Naive thymus-derived CD4-positive, alpha-beta T cell (primary cell): ENCODE measurements around the gene SECISBP2. TPM values are rescaled to one million over a fixed set of nuclear protein-coding genes. Genes with fewer than 3 reads are reported as not detected.

Source experiments
- ATAC-seq: fragments of 150-1000 bp; cut with Tn5 transposase; 2 replicates; pipeline ENCODE4 v1.10.0; 2021; ENCODE audit warnings: mild to moderate bottlenecking, moderate library complexity
- CTCF ChIA-PET: fragments of 350-600 bp; sonication (Branson Sonifier 250); formaldehyde crosslinking; loops from one replicate; lab custom pipeline; 2021; ENCODE audit warnings: antibody characterized with exemption; lab: Charles Lee
- POLR2A ChIA-PET: fragments of 350-600 bp; sonication (Branson Sonifier 250); formaldehyde crosslinking; loops from one replicate; lab custom pipeline; 2021; ENCODE audit warnings: antibody characterized with exemption, inconsistent platforms; lab: Charles Lee
- DNase-seq, 9 donors: peaks; one replicate each; pipeline versions ENCODE4 v3.0.0 to v3.0.0-alpha.2; 2020 to 2022; ENCODE audit warnings: mixed read lengths in 1 of 9
- H3K27ac ChIP-seq: one replicate; pipeline ENCODE4 v1.7.0; 2013; ENCODE audit warnings: mild to moderate bottlenecking, low read depth, low read length, moderate library complexity
- H3K27me3 ChIP-seq, 2 donors: one replicate each; pipeline ENCODE4 v1.7.0; 2013; ENCODE audit warnings: low read length in 2 of 2, mild to moderate bottlenecking in 2 of 2, moderate library complexity in 2 of 2; ENCODE audit not compliant: control insufficient read depth in 2 of 2, insufficient read depth in 2 of 2
- H3K36me3 ChIP-seq, 3 experiments: 1 replicate in 2 of 3; 2 replicates in 1 of 3; pipeline ENCODE4 v1.7.0; 2013; ENCODE audit warnings: low read length in 3 of 3, mild to moderate bottlenecking in 3 of 3, moderate library complexity in 1 of 3; ENCODE audit not compliant: insufficient read depth in 3 of 3, control insufficient read depth in 2 of 3
- H3K4me1 ChIP-seq, 2 donors: one replicate each; pipeline ENCODE4 v1.7.0; 2013; ENCODE audit warnings: low read length in 2 of 2, mild to moderate bottlenecking in 2 of 2, moderate library complexity in 1 of 2; ENCODE audit not compliant: control insufficient read depth in 2 of 2, insufficient read depth in 2 of 2
- H3K4me3 ChIP-seq: 2 replicates; pipeline ENCODE4 v1.7.0; 2013; ENCODE audit warnings: mild to moderate bottlenecking, low read length
- H3K9me3 ChIP-seq, 3 experiments: 1 replicate in 2 of 3; 2 replicates in 1 of 3; pipeline ENCODE4 v1.7.0; 2013; ENCODE audit warnings: low read length in 3 of 3; ENCODE audit not compliant: control insufficient read depth in 2 of 3
- H3K27ac Mint-ChIP-seq, 9 donors: one replicate each; pipeline ENCODE4 v1.8.0; 2020 to 2022; ENCODE audit warnings: mixed read lengths in 9 of 9, mild to moderate bottlenecking in 8 of 9, moderate library complexity in 5 of 9, inconsistent platforms in 2 of 9
- H3K27me3 Mint-ChIP-seq, 5 donors: one replicate each; pipeline ENCODE4 v1.8.0; 2021 to 2022; ENCODE audit warnings: mixed read lengths in 5 of 5, mild to moderate bottlenecking in 1 of 5
- H3K36me3 Mint-ChIP-seq, 5 donors: one replicate each; pipeline ENCODE4 v1.8.0; 2020 to 2022; ENCODE audit warnings: mixed read lengths in 5 of 5, mild to moderate bottlenecking in 3 of 5, inconsistent platforms in 1 of 5
- H3K4me1 Mint-ChIP-seq, 7 donors: one replicate each; pipeline ENCODE4 v1.8.0; 2020 to 2022; ENCODE audit warnings: mixed read lengths in 7 of 7, mild to moderate bottlenecking in 3 of 7, inconsistent platforms in 1 of 7
- H3K4me3 Mint-ChIP-seq, 10 donors: one replicate each; pipeline ENCODE4 v1.8.0; 2020 to 2022; ENCODE audit warnings: mild to moderate bottlenecking in 10 of 10, mixed read lengths in 10 of 10, moderate library complexity in 6 of 10, inconsistent platforms in 2 of 10
- H3K9me3 Mint-ChIP-seq, 11 donors: one replicate each; pipeline ENCODE4 v1.8.0; 2020 to 2022; ENCODE audit warnings: mixed read lengths in 11 of 11, mild to moderate bottlenecking in 4 of 11, inconsistent platforms in 1 of 11, moderate library complexity in 1 of 11
- intact Hi-C, 2 donors: fragments of 100-400 bp; cut with micrococcal nuclease; formaldehyde crosslinking; loops; one replicate each; pipeline ENCODE4 v1.15.1; 2023
- polyA plus RNA-seq, 2 donors: library from polyadenylated mRNA; unstranded; fragments of 300-500 nt; fragmentation: Illumina TruSeq; gene quantifications; one replicate each; pipeline ENCODE4 v1.2.3, GENCODE V29; 2021
- total RNA-seq, 6 experiments: library from RNA in 5 of 6; stranded (reverse) in 5 of 6; gene quantifications; 1 replicate in 5 of 6; 2 replicates in 1 of 6; pipeline ENCODE4 v1.2.3 and lab custom pipeline; 2021 to 2026

The SECISBP2 gene
- total and polyA plus RNA-seq, 7 experiments from 2014 or later, result 20.1 to 130 (median 100) TPM

DNA sequence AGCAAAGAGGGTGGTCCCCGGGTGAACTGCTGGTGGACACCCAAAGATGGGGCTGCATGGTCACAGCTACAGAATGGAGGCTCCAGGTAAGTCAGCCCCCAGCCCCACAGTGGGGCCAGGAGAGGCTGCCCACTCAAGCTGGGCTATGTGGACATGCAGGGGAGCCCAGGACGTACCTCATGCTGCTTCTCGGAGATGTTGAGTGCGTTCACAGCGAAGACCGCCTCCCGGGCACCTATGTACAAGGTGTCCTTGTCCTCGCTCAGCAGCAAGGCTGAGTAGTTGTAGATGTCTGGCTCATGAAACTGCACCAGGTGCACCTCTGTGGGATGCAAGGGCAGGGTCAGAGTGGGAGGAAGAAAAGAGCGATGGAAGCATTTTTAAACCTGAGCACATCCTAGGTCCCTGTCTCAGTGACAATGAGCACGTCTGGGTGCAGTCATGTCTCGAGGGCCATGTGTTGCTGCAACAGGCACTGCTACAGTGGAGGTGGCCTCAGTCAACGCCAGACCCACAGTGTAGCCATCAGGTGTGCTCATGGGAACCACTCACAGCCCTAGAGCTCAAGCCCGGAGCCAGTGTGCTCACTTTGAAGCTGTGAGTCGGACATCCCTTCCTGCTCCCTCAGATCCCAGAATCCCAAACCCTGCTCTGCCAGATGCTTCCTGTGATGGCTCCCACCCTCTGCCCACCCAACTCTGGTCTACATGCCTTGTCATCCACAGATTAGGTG, 84.6 kb downstream of the SECISBP2 start:
- Histone ChIP-seq H3K27ac (no peak overlapping the region), H3K27me3 (no peaks in the 10 kb centered on the region), H3K4me3 (no peak overlapping the region), H3K4me1 (peaks cover 14 to 27% of the 10 kb centered on the region in 2 donors), H3K36me3 (peaks cover 35 to 89% (median 45%) of the 10 kb centered on the region in 3 experiments), H3K9me3 (no peaks in the 10 kb centered on the region)
- DNase-seq, result no peak
- H3K9me3 Mint-ChIP-seq, result peaks cover 0 to 5% (median 0%) of the 10 kb centered on the region in 11 donors
- peaks cover 16 to 64% (median 42%) of the 10 kb centered on the region in 5 donors for H3K36me3 Mint-ChIP-seq
- POLR2A ChIA-PET, result interaction anchor here (0.9 to 1.7 kb wide), 3 partner anchors 10 to 75 kb away, joined by 3 to 5 read pairs (median 3); no protein-coding TSS in a partner anchor
- H3K4me3 Mint-ChIP-seq, result peak overlapping the region in 1 of 10 donors; percentile 16
- peaks cover 39 to 50% (median 43%) of the 10 kb centered on the region in 7 donors for H3K4me1 Mint-ChIP-seq
- no peaks in the 10 kb centered on the region for H3K27me3 Mint-ChIP-seq
- intact Hi-C loops, result no loop called here
- ATAC-seq, result no peak
- CTCF ChIA-PET, result interaction anchor here (1.0 to 1.6 kb wide), 2 partner anchors 55 to 146 kb away, joined by 3 to 6 read pairs; no protein-coding TSS in a partner anchor
- peak overlapping the region in 6 of 9 donors; percentile 21 to 72 (median 50) for H3K27ac Mint-ChIP-seq

DNA sequence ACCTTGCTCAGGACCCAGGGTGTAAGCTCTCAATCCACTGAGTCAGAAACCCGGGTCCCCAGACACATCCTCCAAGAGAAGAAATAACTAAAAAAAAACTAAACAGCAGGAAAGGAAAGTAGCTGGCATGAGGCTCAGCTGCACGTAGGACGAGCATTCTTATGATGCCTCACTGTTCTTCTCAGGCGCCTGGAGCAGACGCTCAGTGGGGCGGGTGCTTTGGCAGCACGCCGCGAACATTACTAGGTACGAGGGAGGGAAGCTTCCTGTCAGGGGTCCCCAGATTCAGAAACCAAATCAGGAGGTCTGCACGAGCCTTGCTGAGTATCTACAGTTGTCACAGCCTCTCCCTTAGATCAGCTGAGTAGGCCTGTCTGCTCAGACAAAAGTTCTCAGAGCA, 85.8 kb downstream of the SECISBP2 start:
- CTCF ChIA-PET, result interaction anchor here (1.0 kb wide), 1 partner anchor 53 kb away, joined by 3 read pairs; no protein-coding TSS in a partner anchor
- intact Hi-C loops, result no loop called here
- Mint-ChIP-seq H3K4me1 (peaks cover 49 to 62% (median 55%) of the 10 kb centered on the region in 7 donors), H3K36me3 (peaks cover 16 to 60% (median 43%) of the 10 kb centered on the region in 5 donors), H3K4me3 (peak overlapping the region in 1 of 10 donors; percentile 26), H3K9me3 (peaks cover 0 to 5% (median 0%) of the 10 kb centered on the region in 11 donors), H3K27ac (peak overlapping the region in 7 of 9 donors; percentile 11 to 80 (median 62)), H3K27me3 (no peaks in the 10 kb centered on the region)
- Histone ChIP-seq H3K27me3 (no peaks in the 10 kb centered on the region), H3K36me3 (peaks cover 30 to 77% (median 33%) of the 10 kb centered on the region in 3 experiments), H3K9me3 (no peaks in the 10 kb centered on the region), H3K4me1 (peaks cover 26 to 39% of the 10 kb centered on the region in 2 donors), H3K27ac (no peak overlapping the region), H3K4me3 (no peak overlapping the region)
- POLR2A ChIA-PET, result interaction anchor here (1.2 kb wide), 1 partner anchor 11 kb away, joined by 3 read pairs; no protein-coding TSS in a partner anchor
- no peak for DNase-seq
- no peak for ATAC-seq

DNA sequence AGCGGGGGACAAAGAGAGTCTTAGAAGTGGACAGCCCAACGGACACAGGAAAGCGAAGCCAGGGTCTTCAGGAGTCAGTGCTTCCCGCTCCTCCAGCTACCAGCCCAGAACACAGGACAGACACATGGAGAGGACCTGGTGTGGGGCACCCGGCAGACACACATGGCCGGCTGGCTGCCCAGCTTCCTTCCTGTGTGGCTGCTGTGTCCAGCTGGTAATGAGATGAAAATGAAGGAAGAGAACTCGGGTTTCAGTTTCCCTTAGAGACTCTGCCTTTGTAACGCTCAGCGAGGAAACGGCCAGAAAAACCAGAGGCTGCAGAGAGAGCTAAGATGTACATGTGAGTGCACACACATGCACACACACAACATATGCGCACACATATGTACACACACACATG, 87.5 kb downstream of the SECISBP2 start:
- Mint-ChIP-seq H3K36me3 (peaks cover 19 to 56% (median 45%) of the 10 kb centered on the region in 5 donors), H3K9me3 (peaks cover 0 to 5% (median 0%) of the 10 kb centered on the region in 11 donors), H3K4me1 (peaks cover 54 to 69% (median 62%) of the 10 kb centered on the region in 7 donors), H3K4me3 (peak overlapping the region in 1 of 10 donors; percentile 5), H3K27me3 (no peaks in the 10 kb centered on the region), H3K27ac (peak overlapping the region; percentile 72 to 94 (median 86))
- ATAC-seq (peak; percentile 33), DNase-seq (no peak)
- intact Hi-C loops, result loop anchor here in 1 of 2 donors (5.0 kb wide), 1 partner anchor 89 kb away; the partner anchor contains the start of gene SECISBP2
- ChIA-PET POLR2A (interaction anchor here (1.0 to 1.4 kb wide), 2 partner anchors 13 to 143 kb away, joined by 3 read pairs; no protein-coding TSS in a partner anchor), CTCF (no interaction called here)
- Histone ChIP-seq H3K4me1 (peaks cover 37 to 57% of the 10 kb centered on the region in 2 donors), H3K27me3 (no peaks in the 10 kb centered on the region), H3K36me3 (peaks cover 26 to 66% (median 28%) of the 10 kb centered on the region in 3 experiments), H3K27ac (no peak overlapping the region), H3K9me3 (no peaks in the 10 kb centered on the region), H3K4me3 (no peak overlapping the region)

DNA sequence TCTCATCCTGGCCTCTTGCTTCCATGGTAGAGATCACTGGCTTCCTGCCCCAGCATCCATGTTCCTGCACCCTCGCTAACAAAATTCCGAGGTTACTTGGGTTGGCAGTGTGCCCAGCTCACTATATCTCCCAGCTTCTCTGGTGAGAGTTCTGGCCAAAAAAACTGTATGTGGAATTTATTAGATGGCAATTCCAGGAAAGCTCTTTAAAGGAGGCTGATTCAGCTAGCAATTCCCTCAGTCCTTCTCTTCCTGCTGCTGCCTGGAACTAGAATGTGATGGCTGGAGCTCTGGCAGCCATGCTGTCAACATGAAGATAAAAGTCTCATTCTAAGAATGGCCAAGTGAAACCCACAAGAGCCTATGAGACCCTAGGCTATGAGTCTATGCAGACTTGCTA, 88.8 kb downstream of the SECISBP2 start:
- Mint-ChIP-seq H3K4me3 (peak overlapping the region in 2 of 10 donors; percentile 17 to 23), H3K27ac (peak overlapping the region in 8 of 9 donors; percentile 67 to 94 (median 82)), H3K27me3 (no peaks in the 10 kb centered on the region), H3K4me1 (peaks cover 64 to 71% (median 66%) of the 10 kb centered on the region in 7 donors), H3K9me3 (peaks cover 0 to 5% (median 0%) of the 10 kb centered on the region in 11 donors), H3K36me3 (peaks cover 13 to 56% (median 47%) of the 10 kb centered on the region in 5 donors)
- H3K9me3 ChIP-seq, result no peaks in the 10 kb centered on the region
- intact Hi-C loops, result loop anchor here in 1 of 2 donors (5.0 kb wide), 1 partner anchor 90 kb away; the partner anchor contains the start of gene SECISBP2
- ATAC-seq (no peak), DNase-seq (no peak)
- peaks cover 48 to 69% of the 10 kb centered on the region in 2 donors for H3K4me1 ChIP-seq
- ChIA-PET CTCF (interaction anchor here (2.9 kb wide), 1 partner anchor 142 kb away, joined by 19 read pairs; no protein-coding TSS in a partner anchor), POLR2A (interaction anchor here (0.9 to 4.3 kb wide), 5 partner anchors 11 to 142 kb away, joined by 3 to 18 read pairs (median 10); no protein-coding TSS in a partner anchor)
- H3K27me3 ChIP-seq, result no peaks in the 10 kb centered on the region
- no peak overlapping the region for H3K4me3 ChIP-seq
- H3K27ac ChIP-seq, result peak overlapping the region; percentile 14
- peaks cover 19 to 65% (median 20%) of the 10 kb centered on the region in 3 experiments for H3K36me3 ChIP-seq

GRCh38 chr9:89408628-89409101, 90.4 kb downstream of the SECISBP2 start:
- ATAC-seq (peak; percentile 89), DNase-seq (peak; percentile 31 to 78 (median 69))
- peak overlapping the region; percentile 16 to 89 (median 83) for H3K27ac Mint-ChIP-seq
- peaks cover 0 to 5% (median 0%) of the 10 kb centered on the region in 11 donors for H3K9me3 Mint-ChIP-seq
- Histone ChIP-seq H3K27me3 (no peaks in the 10 kb centered on the region), H3K4me3 (peak overlapping the region; percentile 23), H3K36me3 (peaks cover 3 to 65% (median 21%) of the 10 kb centered on the region in 3 experiments), H3K27ac (peak overlapping the region; percentile 41), H3K4me1 (peaks cover 55 to 69% of the 10 kb centered on the region in 2 donors), H3K9me3 (no peaks in the 10 kb centered on the region)
- ChIA-PET POLR2A (interaction anchor here (0.7 to 4.3 kb wide), 15 partner anchors 9 to 140 kb away, joined by 3 to 18 read pairs (median 5); partner anchors contain the start of gene SECISBP2), CTCF (interaction anchor here (1.1 to 2.9 kb wide), 4 partner anchors 10 to 194 kb away, joined by 3 to 19 read pairs (median 6); no protein-coding TSS in a partner anchor)
- H3K4me1 Mint-ChIP-seq, result peaks cover 62 to 87% (median 81%) of the 10 kb centered on the region in 7 donors
- H3K4me3 Mint-ChIP-seq, result peak overlapping the region; percentile 72 to 85 (median 78)
- peaks cover 13 to 58% (median 51%) of the 10 kb centered on the region in 5 donors for H3K36me3 Mint-ChIP-seq
- intact Hi-C loops, result loop anchor here (1.0 to 5.0 kb wide), 5 partner anchors 10 to 91 kb away; partner anchors contain the start of gene SECISBP2 (in 1 of the 2)
- no peaks in the 10 kb centered on the region for H3K27me3 Mint-ChIP-seq
